WERI-Rb-1 (cell line): ENCODE measurements around the gene CABP1.
"Not testable (repeated sequence)": the region's sequence is repeated elsewhere in the genome, so short reads cannot be mapped to it uniquely, and the experiment has no call there.

Experiments used
- DNase-seq: peaks from one replicate; pipeline ENCODE4 v3.0.0-alpha.2; 2020
- H3K27ac ChIP-seq: fragments of 250-450 bp; sonication (Bioruptor Pico); 2 replicates; pipeline ENCODE4 v1.5.1; 2020; ENCODE audit warnings: mild to moderate bottlenecking, moderate library complexity
- H3K27me3 ChIP-seq: fragments of 250-450 bp; sonication (Bioruptor Pico); 2 replicates; pipeline ENCODE4 v1.5.1; 2021; ENCODE audit warnings: mild to moderate bottlenecking, low read depth, moderate library complexity; ENCODE audit not compliant: insufficient read depth, severe bottlenecking
- H3K36me3 ChIP-seq: fragments of 250-450 bp; sonication (Bioruptor Pico); 2 replicates; pipeline ENCODE4 v1.5.1; 2020; ENCODE audit warnings: mild to moderate bottlenecking, moderate library complexity
- H3K4me3 ChIP-seq: 2 replicates; pipeline ENCODE4 v1.5.1; 2011; ENCODE audit warnings: low read depth, mild to moderate bottlenecking, control low read depth, low read length
- H3K9me3 ChIP-seq: fragments of 250-450 bp; sonication (Bioruptor Pico); 2 replicates; pipeline ENCODE4 v1.5.1; 2021; ENCODE audit warnings: mild to moderate bottlenecking, moderate library complexity; ENCODE audit not compliant: severe bottlenecking
- TF ChIP-seq, protein P1 (sequence below): IDR thresholded peaks from 2 replicates; pipeline ENCODE4 v1.5.1; 2011; ENCODE audit warnings: low read depth, mild to moderate bottlenecking, control low read depth, inconsistent platforms, low read length

The CABP1 gene

DNA sequence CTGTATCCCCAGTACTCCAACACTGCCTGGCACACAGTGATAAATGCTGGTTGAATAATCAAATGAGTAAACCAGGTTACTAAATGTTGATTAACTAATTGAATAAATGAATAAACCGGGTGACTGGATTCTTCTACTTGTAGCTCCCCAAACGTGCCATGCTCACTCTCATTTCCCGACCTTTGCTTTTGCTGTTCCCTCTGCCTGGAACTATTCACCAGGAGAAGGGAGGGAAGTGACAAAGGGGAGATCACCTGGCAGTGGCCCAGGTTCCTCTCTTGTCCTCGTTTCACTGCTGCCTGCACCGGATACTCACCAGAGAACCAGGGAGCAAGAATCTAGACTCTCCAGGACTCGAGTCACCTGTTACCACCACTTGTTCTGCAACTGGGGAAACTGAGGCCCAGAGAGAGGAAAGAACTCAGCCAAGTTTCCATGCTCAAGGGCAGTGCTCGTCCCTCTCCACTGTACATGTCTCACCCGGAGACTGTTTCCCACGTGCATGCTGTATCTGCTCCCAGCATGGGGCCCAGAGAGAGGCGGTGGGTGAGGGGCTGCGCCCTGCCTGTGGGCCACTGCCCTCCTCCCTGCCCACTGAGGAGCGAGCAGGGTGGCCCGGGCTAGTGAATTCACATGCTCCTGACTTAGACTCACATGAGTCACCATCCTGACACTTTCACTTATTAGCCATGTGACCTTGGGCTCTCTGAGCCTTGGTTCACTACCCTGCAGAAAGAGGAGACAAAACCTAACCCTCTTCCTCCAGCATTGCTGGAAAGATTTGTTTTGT, 41.6 kb upstream of the CABP1 start:
- no peak for DNase-seq
- no peak overlapping the region for H3K27ac ChIP-seq

DNA sequence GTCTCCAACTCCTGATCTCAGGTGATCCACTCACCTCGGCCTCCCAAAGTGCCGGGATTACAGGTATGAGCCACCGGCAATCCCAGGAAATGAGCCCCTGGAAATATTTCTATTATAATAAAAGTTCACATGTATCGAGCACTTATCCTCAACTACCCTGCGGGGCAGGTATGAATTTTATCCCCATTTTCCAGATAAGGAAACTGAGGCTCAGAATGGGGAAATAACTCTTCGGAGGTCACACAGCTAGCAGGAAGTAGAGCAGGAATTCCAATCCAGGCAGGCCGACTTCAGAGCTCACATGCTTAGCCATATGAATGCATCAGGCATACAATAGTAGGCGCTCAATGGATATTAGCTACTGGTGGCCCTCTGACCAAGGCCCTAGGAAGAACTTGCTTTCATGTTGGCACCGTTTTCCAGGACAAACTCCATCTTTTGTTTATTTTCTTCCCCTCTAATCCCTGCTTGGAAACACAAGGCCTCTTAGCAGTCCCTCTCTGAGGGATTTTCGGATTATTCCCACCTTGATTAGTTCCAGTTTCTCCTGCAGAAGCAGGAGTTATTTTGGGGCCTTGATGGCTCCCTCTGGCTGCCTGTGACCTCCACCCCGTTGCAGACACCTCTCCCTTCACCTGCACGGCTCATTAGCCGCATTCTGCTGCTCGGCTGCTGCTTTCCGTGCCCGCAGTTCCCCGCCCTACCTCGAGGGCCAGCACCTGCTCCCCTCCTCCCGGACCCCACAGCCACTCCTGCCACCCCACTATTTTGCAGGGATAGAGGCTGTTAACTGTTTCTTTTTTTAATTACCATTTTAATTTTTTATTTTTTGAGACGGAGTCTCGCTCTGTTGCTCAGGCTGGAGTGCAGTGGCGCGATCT, 40.5 kb upstream of the CABP1 start:
- Histone ChIP-seq H3K27ac (no peak overlapping the region), H3K27me3 (no peaks in the 10 kb centered on the region), H3K4me3 (no peak overlapping the region), H3K36me3 (no peaks in the 10 kb centered on the region), H3K9me3 (no peaks in the 10 kb centered on the region)
- TF ChIP-seq, protein P1, sequence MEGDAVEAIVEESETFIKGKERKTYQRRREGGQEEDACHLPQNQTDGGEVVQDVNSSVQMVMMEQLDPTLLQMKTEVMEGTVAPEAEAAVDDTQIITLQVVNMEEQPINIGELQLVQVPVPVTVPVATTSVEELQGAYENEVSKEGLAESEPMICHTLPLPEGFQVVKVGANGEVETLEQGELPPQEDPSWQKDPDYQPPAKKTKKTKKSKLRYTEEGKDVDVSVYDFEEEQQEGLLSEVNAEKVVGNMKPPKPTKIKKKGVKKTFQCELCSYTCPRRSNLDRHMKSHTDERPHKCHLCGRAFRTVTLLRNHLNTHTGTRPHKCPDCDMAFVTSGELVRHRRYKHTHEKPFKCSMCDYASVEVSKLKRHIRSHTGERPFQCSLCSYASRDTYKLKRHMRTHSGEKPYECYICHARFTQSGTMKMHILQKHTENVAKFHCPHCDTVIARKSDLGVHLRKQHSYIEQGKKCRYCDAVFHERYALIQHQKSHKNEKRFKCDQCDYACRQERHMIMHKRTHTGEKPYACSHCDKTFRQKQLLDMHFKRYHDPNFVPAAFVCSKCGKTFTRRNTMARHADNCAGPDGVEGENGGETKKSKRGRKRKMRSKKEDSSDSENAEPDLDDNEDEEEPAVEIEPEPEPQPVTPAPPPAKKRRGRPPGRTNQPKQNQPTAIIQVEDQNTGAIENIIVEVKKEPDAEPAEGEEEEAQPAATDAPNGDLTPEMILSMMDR, result no peak
- DNase-seq, result no peak

More for the DNA sequence above, 41.6 kb upstream of the CABP1 start:
- H3K27me3 ChIP-seq, result no peaks in the 10 kb centered on the region
- no peaks in the 10 kb centered on the region for H3K36me3 ChIP-seq
- no peaks in the 10 kb centered on the region for H3K9me3 ChIP-seq
- TF ChIP-seq, protein P1, result no peak
- no peak overlapping the region for H3K4me3 ChIP-seq

DNA sequence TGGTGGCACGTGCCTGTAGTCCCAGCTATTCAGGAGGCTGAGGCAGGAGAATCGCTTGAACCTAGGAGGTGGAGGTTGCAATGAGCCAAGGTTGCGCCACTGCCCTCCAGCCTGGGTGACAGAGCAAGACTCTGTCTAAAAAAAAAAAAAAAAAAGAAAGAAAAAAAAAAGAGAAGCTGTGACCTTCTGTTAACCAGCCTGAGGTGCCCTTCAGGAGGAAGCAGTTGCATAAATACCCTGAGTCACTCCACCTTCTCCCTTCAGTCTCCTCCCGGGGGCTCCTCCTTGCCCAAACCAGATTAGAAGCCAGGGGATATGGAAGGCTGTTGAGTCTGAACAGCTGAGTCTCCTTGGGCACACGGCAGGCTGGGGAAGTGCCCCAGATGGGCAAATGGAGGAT, 38.0 kb upstream of the CABP1 start:
- DNase-seq, H3K9me3 ChIP-seq, H3K36me3 ChIP-seq, H3K4me3 ChIP-seq, H3K27me3 ChIP-seq, H3K27ac ChIP-seq: not testable (repeated sequence)

DNA sequence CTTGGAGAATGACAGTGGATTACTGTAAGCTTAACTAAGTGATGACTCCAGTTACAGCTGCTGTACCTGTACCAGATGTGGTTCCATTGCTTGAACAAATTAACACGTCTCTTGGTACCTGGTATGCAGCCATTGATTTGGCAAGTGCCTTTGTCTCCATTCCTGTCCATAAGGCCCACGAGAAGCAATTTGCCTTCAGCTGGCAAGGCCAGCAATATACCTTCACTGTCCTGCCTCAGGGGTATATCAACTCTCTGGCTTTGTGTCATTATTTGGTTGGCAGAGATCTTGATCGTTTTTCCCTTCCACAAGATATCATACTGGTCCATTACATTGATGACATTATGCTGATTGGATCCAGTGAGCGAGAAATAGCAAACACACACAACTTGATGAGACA, 29.9 kb upstream of the CABP1 start:
- H3K27me3 ChIP-seq, result no peaks in the 10 kb centered on the region
- DNase-seq, result no peak
- no peak overlapping the region for H3K4me3 ChIP-seq
- TF ChIP-seq, protein P1, result no peak
- H3K9me3 ChIP-seq, result no peaks in the 10 kb centered on the region
- H3K27ac ChIP-seq, result no peak overlapping the region
- no peaks in the 10 kb centered on the region for H3K36me3 ChIP-seq

DNA sequence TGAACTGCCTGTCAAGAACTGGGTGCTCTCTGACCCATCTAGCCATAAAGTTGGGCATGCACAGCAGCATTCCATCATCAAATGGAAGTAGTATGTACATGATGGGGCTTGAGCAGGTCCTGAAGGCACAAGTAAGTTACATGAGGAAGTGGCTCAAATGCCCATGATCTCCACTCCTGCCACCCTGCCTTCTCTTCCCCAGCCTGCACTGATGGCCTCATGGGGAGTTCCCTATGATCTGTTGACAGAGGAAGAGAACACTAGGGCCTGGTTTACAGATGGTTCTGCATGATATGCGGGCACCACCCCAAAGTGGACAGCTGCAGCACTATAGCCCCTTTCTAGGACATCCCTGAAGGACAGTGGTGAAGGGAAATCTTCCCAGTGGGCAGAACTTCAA, 28.9 kb upstream of the CABP1 start:
- H3K36me3 ChIP-seq, H3K9me3 ChIP-seq, DNase-seq, H3K27ac ChIP-seq, H3K4me3 ChIP-seq, H3K27me3 ChIP-seq: not testable (repeated sequence)

DNA sequence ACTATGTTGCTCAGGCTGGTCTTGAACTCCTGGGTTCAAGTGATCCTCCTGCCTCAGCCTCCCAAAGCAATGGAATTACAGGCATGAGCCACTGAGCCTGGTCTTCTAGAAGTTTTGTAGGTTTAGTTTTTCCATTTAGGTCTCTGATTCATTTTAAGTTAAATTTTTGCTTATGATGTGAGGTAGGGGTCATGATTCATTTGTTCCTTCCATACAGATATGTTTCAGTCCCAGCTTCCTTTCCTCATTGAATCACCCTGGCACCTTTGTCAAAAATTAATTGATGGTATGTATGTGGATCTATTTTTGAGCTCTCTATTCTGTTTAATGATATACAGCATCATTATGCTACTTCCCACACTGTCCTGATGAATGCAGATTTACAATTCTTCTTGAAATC, 25.6 kb upstream of the CABP1 start:
- Histone ChIP-seq H3K36me3 (no peaks in the 10 kb centered on the region), H3K9me3 (no peaks in the 10 kb centered on the region), H3K27me3 (no peaks in the 10 kb centered on the region), H3K4me3 (no peak overlapping the region), H3K27ac (no peak overlapping the region)
- TF ChIP-seq, protein P1, result no peak
- no peak for DNase-seq

DNA sequence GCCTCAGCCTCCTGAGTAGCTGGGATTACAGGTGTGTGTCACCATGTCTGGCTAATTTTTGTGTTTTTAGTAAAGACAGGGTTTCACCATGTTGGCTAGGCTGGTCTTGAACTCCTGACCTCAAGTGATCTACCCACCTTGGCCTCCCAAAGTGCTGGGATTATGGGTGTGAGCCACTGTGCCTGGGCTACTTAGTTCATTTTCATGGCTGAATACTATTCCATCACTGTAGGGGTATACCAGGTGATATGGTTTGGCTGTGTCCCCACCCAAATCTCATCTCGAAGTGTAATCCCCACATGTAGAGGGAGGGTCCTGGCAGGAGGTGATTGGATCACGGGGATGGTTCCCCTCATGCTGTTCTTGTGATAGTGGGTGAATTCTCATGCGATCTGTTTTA, 23.2 kb upstream of the CABP1 start:
- H3K9me3 ChIP-seq, H3K27me3 ChIP-seq, H3K4me3 ChIP-seq, H3K36me3 ChIP-seq, DNase-seq, H3K27ac ChIP-seq: not testable (repeated sequence)

DNA sequence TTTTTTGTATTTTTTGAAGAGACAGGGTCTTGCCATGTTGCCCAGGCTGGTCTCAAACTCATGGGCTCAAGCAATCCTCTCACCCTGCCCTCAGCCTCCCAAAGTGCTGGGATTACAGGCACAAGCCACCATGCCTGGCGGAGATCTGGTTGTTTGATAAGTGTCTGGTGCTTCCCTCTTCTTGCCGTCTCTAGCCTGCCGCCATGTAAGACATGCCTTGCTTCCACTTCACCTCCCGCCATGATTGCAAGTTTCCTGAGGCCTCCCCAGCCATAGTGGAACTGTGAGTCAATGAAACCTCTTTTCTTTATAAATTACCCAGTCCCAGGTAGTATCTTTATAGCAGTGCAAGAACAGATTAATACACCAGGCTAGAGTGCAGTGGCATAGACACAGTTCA, 22.7 kb upstream of the CABP1 start:
- not testable (repeated sequence) for H3K27me3 ChIP-seq, H3K27ac ChIP-seq, H3K36me3 ChIP-seq, DNase-seq, H3K4me3 ChIP-seq, H3K9me3 ChIP-seq
